ENCODE data around the gene FSTL4.

Gene FSTL4

GRCh38 chr5:133384903-133385302, 227.4 kb downstream of the FSTL4 start:
- Histone ChIP-seq H3K36me3 (ENCODE audit: low read depth) (no peaks in the 10 kb centered on the region), H3K4me3 (ENCODE audit: severe bottlenecking) (no peak overlapping the region), H3K9me3 (ENCODE audit: severe bottlenecking) (no peaks in the 10 kb centered on the region), H3K27me3 (ENCODE audit: insufficient read depth, poor library complexity, severe bottlenecking) (peaks cover 6% of the 10 kb centered on the region), H3K27ac (ENCODE audit: poor library complexity, severe bottlenecking) (no peak overlapping the region), H3K4me1 (ENCODE audit: insufficient read depth, poor library complexity, severe bottlenecking) (no peaks in the 10 kb centered on the region)
- ATAC-seq (ENCODE audit: low read depth) (no peak), DNase-seq (ENCODE audit: low spot score) (no peak)
- no peak for TF ChIP-seq CTCF (IDR thresholded peaks at IDR 0.05; ENCODE audit: poor library complexity, severe bottlenecking)

- Histone ChIP-seq H3K9me3 (ENCODE audit: severe bottlenecking) (no peaks in the 10 kb centered on the region), H3K4me1 (ENCODE audit: insufficient read depth, poor library complexity, severe bottlenecking) (no peaks in the 10 kb centered on the region), H3K27me3 (ENCODE audit: insufficient read depth, poor library complexity, severe bottlenecking) (peaks cover 9% of the 10 kb centered on the region), H3K36me3 (ENCODE audit: low read depth) (no peaks in the 10 kb centered on the region), H3K4me3 (ENCODE audit: severe bottlenecking) (no peak overlapping the region), H3K27ac (ENCODE audit: poor library complexity, severe bottlenecking) (no peak overlapping the region)
- TF ChIP-seq CTCF (IDR thresholded peaks at IDR 0.05; ENCODE audit: poor library complexity, severe bottlenecking): no peak
- DNase-seq (ENCODE audit: low spot score) (no peak), ATAC-seq (ENCODE audit: low read depth) (no peak)
Observed at GRCh38 chr5:133384120-133384855, 228.1 kb downstream of the FSTL4 start.

- ATAC-seq (ENCODE audit: low read depth): no peak
- no peak for DNase-seq (ENCODE audit: low spot score)
- Histone ChIP-seq H3K4me3 (ENCODE audit: severe bottlenecking) (no peak overlapping the region), H3K27ac (ENCODE audit: poor library complexity, severe bottlenecking) (no peak overlapping the region), H3K27me3 (ENCODE audit: insufficient read depth, poor library complexity, severe bottlenecking) (peaks cover 9% of the 10 kb centered on the region), H3K36me3 (ENCODE audit: low read depth) (no peaks in the 10 kb centered on the region), H3K4me1 (ENCODE audit: insufficient read depth, poor library complexity, severe bottlenecking) (no peaks in the 10 kb centered on the region), H3K9me3 (ENCODE audit: severe bottlenecking) (peaks cover 5% of the 10 kb centered on the region)
- TF ChIP-seq CTCF (IDR thresholded peaks at IDR 0.05; ENCODE audit: poor library complexity, severe bottlenecking): no peak
Observed at GRCh38 chr5:133383580-133383939, 228.8 kb downstream of the FSTL4 start.

- Histone ChIP-seq H3K27ac (ENCODE audit: poor library complexity, severe bottlenecking) (no peak overlapping the region), H3K27me3 (ENCODE audit: insufficient read depth, poor library complexity, severe bottlenecking) (peaks cover 9% of the 10 kb centered on the region), H3K36me3 (ENCODE audit: low read depth) (no peaks in the 10 kb centered on the region), H3K4me3 (ENCODE audit: severe bottlenecking) (no peak overlapping the region), H3K4me1 (ENCODE audit: insufficient read depth, poor library complexity, severe bottlenecking) (no peaks in the 10 kb centered on the region), H3K9me3 (ENCODE audit: severe bottlenecking) (peaks cover 8% of the 10 kb centered on the region)
- ATAC-seq (ENCODE audit: low read depth) (no peak), DNase-seq (ENCODE audit: low spot score) (no peak)
- no peak for TF ChIP-seq CTCF (IDR thresholded peaks at IDR 0.05; ENCODE audit: poor library complexity, severe bottlenecking)
Observed at GRCh38 chr5:133382661-133383579, 229.4 kb downstream of the FSTL4 start.

Data from RWPE2 (cell line).